ENCODE results near the gene FMO4. TPM values are rescaled to one million over a fixed set of nuclear protein-coding genes. Genes with fewer than 3 reads are reported as not detected.

Gene FMO4
- total and polyA plus RNA-seq, 10 of the 15 experiments (the other 5 are each of a cell fraction or from before 2014, with no cell fraction given), result 0.26 to 3.0 (median 1.1) TPM

- H3K4me2 ChIP-seq (ENCODE audit: control insufficient read depth, insufficient read depth), result no peak overlapping the region
- RAD21 ChIA-PET (ENCODE audit: unreplicated experiment), result no interaction called here
- intact Hi-C loops (cut with micrococcal nuclease; ENCODE audit: unreplicated experiment), result no loop called here
These were observed 41.7 kb downstream of the FMO4 start for GRCh38 chr1:171355727-171356126.

More at GRCh38 chr1:171355727-171356126, 41.7 kb downstream of the FMO4 start:
- FAIRE-seq, result no peak
- Histone ChIP-seq H3K79me2 (ENCODE audit: control insufficient read depth, insufficient read depth, low read length) (no peaks in the 10 kb centered on the region), H3K27ac (ENCODE audit: control insufficient read depth, insufficient read depth) (no peak overlapping the region), H3K36me3 (ENCODE audit: control insufficient read depth in 2 of 2, insufficient read depth in 2 of 2, low read length in 1 of 2) (no peaks in the 10 kb centered on the region), H3K4me1 (ENCODE audit: control insufficient read depth, insufficient read depth, low read length) (no peaks in the 10 kb centered on the region), H2AFZ (ENCODE audit: control insufficient read depth, low read depth, low read length) (no peak overlapping the region), H4K20me1 (ENCODE audit: control insufficient read depth, insufficient read depth) (no peaks in the 10 kb centered on the region), H3K27me3 (replicated peaks in 1 of 2; ENCODE audit: control insufficient read depth in 2 of 2, insufficient read depth in 2 of 2, low read length in 1 of 2) (no peaks in the 10 kb centered on the region; a peak in 1 of 4 replicates), H3K9me3 (replicated peaks; ENCODE audit: control insufficient read depth, insufficient read depth, low read length) (no peaks in the 10 kb centered on the region), H3K9ac (ENCODE audit: control insufficient read depth, insufficient read depth, low read length) (no peak overlapping the region), H3K4me3 (no peak overlapping the region)
- CTCF ChIA-PET, result no interaction called here
- ATAC-seq, result no peak
- in situ Hi-C loops (cut with MboI), result no loop called here
- no peak for DNase-seq (ENCODE audit: low read depth, low spot score)
- BruUV-seq (replicated peaks), result no TSS peak
- WGBS (ENCODE audit: insufficient coverage, insufficient replicate concordance, low lambda C conversion rate, missing lambda C conversion rate), result 39% methylated on average over 3 of the region's 3 CpGs
- SMC1A ChIA-PET (ENCODE audit: uncharacterized antibody, unreplicated experiment), result no interaction called here
- no peak for TF ChIP-seq POU2F2 (IDR thresholded peaks at IDR 0.05; ENCODE audit: borderline replicate concordance, low read depth, low read length)
- no peak for TF ChIP-seq ZNF592 (IDR thresholded peaks at IDR 0.05)
- TF ChIP-seq EP300 (IDR thresholded peaks at IDR 0.05; ENCODE audit: borderline replicate concordance in 1 of 2, control insufficient read depth in 1 of 2, low read depth in 2 of 2, low read length in 2 of 2), result no peak
- TF ChIP-seq CHD1 (IDR thresholded peaks at IDR 0.05; ENCODE audit: low read depth, low read length), result no peak
- TF ChIP-seq CBFB (IDR thresholded peaks at IDR 0.05; ENCODE audit: low read depth), result no peak
- no peak for TF ChIP-seq TARDBP (IDR thresholded peaks at IDR 0.05; ENCODE audit: borderline replicate concordance)
- TF ChIP-seq SIX5 (IDR thresholded peaks at IDR 0.05; ENCODE audit: low read depth, low read length, severe bottlenecking), result no peak
- TF ChIP-seq IKZF1 (conservative IDR thresholded peaks at IDR 0.05), result no peak
- no peak for TF ChIP-seq ELK1 (IDR thresholded peaks at IDR 0.05; ENCODE audit: low read depth, low read length)
- POLR2A ChIA-PET, result no interaction called here
